M059J (cell line): ENCODE measurements around the gene TBX15. TPM values are rescaled to one million over a fixed set of nuclear protein-coding genes. Genes with fewer than 3 reads are reported as not detected.

Experiments used
- DNase-seq: peaks from one replicate; pipeline ENCODE4 v3.0.0-alpha.2; 2012; ENCODE audit warnings: low read depth
- total RNA-seq: library from RNA; depleted of rRNA; stranded (reverse); fragments of >200 nt; shearing (Covaris generic); gene quantifications from 2 replicates; pipeline ENCODE4 v1.2.3, GENCODE V29; 2014; rRNA removed

The TBX15 gene
- total RNA-seq, 1 experiment from 2014 or later: 2.9 TPM

DNA sequence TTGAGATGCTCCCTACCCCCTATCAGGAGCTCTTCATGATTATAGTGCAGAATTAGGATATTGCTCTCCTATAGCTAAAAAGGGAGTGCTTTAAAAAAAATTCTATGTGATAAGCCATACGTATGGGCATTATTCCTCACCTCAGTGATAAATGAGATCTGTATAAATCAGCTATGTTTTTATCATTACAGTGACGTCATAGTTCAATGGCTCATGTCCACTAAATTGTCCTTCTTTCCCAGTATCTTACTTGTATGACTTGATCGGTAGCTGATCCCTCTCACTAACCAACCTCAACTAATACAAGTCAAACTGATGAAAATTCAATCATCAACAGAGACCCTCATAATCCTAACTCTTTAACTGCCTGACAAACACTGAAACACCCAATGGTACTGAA, 93.3 kb downstream of the TBX15 start:
- no peak for DNase-seq

GRCh38 chr1:118890851-118891384, 97.2 kb downstream of the TBX15 start:
- DNase-seq: no peak

DNA sequence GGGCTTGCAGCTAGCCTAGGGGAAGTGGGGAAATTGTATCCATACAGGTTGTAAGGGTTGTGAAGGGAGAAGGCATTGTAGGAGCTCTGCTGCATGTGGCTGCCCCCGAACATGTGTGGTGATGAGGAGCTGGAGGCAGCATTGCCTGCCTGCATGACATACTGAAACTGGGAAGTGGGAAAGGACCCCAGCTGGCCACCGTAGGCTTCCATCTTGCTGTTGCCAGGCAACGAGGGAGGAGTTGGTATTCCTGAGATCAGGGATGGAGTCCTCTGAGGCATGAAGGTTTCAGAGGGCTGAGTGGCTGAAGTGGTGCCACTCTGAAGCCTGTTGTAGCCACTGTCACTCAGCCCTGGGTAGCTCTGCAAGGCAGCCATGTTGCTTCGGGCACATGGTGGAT, 103.2 kb downstream of the TBX15 start:
- DNase-seq: no peak

DNA sequence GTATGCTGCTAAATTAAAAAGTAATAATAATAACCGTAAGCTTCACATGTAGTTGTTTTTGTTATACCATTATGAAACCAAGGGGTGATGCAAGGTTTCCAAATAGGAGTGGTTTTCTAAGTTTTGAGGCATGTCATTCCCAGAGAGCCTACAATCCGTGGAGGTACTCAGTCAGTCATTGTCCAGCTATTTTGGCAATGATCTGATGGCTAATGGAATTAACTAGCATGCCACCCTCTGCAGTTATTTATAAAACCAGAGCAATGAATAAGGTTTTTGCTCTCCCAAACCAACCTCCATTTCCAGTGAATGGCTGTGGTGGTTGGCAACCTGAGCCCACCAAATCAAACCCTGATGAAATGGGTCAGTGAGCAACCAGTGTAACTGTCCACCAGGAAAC, 106.4 kb downstream of the TBX15 start:
- DNase-seq: no peak

- no peak for DNase-seq
Measured at GRCh38 chr1:118878661-118879060, 109.5 kb downstream of the TBX15 start.

- DNase-seq: no peak
Measured at GRCh38 chr1:118877668-118878396, 110.3 kb downstream of the TBX15 start.

- peak; percentile 35 for DNase-seq
Measured at GRCh38 chr1:118871582-118872171, 116.5 kb downstream of the TBX15 start.

DNA sequence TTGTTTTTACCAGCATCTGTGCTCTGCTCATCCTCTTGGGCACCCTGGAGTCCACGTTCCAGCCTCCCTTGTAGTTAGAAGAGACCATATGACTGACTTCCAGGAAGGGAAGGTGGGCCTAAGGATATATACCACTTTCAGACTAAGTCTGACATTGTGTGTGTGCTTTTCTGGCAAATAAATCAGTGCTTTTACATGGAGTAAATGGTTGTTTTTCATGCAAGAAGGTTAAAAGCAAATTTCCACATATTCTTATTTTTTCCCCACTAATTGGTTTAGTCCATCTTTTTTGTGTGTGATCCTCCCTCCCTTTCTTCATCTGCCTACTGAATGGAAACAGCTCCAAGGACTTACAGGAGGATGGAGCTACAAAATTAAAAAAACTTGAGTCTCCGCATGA, 119.8 kb downstream of the TBX15 start:
- no peak for DNase-seq

GRCh38 chr1:118866330-118866729, 121.8 kb downstream of the TBX15 start:
- DNase-seq: no peak

GRCh38 chr1:118863688-118864087, 124.5 kb downstream of the TBX15 start:
- peak; percentile 5 for DNase-seq

GRCh38 chr1:118862755-118863154, 125.4 kb downstream of the TBX15 start:
- peak; percentile 52 for DNase-seq

- DNase-seq: no peak
Measured at GRCh38 chr1:118861216-118861615, 126.9 kb downstream of the TBX15 start.

- DNase-seq: no peak
Measured at GRCh38 chr1:118859999-118860398, 128.1 kb downstream of the TBX15 start.

GRCh38 chr1:118846443-118846842, 141.7 kb downstream of the TBX15 start:
- DNase-seq: no peak

DNA sequence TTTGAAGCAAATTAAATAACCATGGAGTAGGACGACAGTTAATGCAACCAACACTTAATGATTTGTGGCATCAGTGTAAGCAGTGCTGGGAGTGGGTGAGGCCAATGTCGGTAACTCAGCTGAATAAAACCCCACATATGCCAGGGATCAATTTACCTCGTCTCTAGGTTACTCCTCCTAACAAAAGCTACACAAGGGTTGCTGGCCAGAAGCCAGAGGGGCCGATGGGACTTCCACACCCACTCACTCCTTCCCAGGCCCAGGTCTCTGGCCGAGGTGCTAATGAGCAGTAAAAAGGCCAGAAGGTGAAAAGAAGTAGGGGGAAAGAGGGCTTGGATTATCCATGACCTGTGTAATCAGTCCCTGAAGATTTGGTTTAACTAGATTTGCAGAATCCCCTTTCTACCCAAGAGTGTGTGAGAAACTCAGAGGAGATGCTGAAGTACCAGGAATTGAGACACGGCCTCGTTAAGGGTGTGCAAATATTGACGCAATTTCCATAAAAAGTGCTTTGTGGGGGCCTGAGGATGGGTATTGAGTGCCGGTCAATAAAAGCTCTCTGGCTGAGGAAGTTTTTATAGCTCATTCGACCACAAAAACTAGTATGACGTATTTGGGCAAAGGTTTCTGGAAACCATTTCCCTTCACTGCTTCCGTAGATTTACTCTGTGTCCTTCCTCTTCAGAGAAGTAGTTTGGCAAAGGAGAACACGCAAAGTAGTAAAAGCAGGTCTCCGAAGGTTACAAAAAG, 145.5 kb downstream of the TBX15 start:
- no peak for DNase-seq

DNA sequence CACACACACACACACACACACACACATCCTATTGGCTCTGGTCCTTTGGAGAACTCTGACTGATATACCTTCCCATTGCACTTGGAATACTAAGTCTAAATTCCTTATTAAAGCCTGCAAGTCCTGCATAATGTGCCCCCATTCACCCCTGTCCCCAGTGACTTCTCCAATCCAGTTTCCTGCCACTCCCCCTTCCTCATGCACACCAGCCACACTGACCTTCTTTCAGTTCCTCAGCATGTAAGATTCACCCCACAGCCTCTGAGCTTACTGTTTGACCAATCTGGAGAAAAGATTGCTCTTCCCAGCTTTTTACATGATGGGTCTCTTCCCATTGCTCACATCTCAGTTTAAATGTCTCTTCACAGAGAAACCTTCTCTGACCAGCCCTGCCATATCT, 146.6 kb downstream of the TBX15 start:
- no peak for DNase-seq

Other genes starting within 250 kb of the TBX15 start
- gene WARS2, start 152.3 kb upstream of the TBX15 start, total RNA-seq: 9.7 and 12.9 TPM in 2 replicates